ENCODE results near the gene ENG.

ENG gene

DNA sequence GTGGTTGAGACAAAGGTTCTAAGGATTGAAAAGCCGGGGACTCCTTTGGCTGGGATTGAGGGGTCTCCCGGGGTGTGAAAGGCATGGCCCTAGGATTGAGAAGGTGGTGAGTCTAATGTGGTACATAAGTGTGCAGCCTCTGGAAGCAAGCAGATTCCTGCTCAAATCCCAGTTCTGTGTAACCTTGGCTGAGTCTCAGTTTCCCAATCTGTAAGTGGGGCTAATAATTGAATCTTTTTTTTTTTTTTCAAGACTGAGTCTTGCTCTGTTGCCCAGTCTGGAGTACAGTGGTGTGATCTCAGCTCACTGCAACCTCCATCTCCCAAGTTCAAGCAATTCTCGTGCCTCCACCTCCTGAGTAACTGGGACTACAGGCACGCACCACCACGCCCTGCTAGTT, 81.9 kb downstream of the ENG start:
- FAIRE-seq: no peak

GRCh38 chr9:127771570-127772189, 82.8 kb downstream of the ENG start:
- no peak for FAIRE-seq

- FAIRE-seq: peak; percentile 63
These were observed 83.4 kb downstream of the ENG start for GRCh38 chr9:127770905-127771569.

DNA sequence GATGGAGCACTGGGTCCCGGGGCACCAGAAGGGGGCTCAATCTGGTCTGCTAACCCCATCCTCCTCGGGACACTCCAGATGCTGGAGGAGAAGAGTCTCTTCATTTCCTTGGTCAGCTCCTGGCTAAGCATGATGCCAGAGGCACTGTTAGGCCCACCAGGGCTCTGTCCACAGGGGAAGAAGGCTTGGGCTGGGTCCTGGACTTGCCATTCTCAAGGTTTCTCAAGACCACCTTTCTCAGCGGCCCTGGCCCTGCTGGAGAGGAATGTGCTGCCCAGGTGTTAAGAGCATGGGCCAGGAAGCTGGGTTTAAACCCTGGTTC, 83.9 kb downstream of the ENG start:
- no peak for FAIRE-seq

GRCh38 chr9:127769929-127770582, 84.4 kb downstream of the ENG start:
- no peak for FAIRE-seq

GRCh38 chr9:127769101-127769500, 85.4 kb downstream of the ENG start:
- FAIRE-seq: no peak

DNA sequence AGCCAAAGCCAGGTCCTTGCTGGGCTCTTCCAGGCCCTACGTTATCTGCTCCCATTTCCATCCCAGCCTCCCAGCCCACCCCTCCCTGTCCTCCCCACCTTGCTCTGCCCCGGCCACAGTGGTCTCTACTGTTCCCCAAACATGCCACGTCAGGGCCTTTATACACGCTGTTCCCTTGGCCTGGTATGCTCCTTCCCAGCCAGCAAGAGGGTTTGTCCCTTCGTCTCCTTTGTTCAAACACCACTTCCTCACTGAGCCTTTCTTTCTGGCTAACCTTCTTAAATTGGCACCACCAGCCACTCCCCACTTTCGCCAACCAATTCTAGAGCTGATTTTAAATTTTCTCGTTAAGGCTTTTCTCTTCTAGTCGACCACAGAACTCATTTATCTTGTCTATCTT, 85.8 kb downstream of the ENG start:
- no peak for FAIRE-seq

DNA sequence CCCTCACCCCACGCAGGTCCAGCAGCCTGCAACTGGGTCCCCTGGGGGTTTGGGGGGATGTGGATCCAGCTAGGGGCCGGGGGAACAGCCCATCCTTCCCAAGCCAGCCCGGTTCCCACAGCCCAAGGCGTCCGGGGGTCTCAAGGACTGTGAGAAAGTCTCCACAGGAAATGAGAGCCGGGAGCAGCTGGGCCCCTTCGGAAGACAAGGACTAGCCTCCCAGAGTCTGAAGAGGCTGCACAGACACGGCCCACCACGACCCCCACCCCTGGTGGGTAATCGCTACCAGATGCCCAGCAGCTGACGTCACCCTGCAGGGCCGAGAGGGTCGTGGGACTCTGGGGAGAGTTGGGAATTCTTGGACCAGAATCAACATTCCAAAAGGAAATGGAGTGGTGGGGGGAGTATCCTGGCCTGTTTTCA, 86.5 kb downstream of the ENG start:
- FAIRE-seq: no peak

GRCh38 chr9:127767410-127767809, 87.0 kb downstream of the ENG start:
- FAIRE-seq: no peak

DNA sequence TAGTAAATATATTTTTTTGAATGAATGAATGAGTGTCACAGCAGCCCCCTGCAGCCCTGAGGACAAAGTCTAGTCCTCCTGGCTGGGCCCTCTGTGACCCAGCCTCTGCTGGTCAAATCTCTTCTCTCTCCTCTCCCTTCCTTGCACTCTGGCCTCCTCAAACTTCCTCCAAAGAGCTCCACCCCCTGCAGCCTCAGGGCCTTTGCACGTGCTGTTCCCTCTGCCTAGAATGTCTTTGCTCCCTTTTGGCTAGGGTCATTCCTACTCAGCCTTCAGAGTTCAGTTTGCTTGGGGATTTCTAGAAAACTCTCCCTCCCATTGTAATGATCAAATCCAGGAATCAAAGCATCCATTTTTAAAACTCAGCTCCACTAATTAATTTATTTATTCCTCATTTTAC, 89.0 kb downstream of the ENG start:
- FAIRE-seq: no peak
